WI38 (cell line): ENCODE data around the gene IQCC.

ENCODE experiments used
- H3K4me3 ChIP-seq: 2 replicates; pipeline ENCODE4 v1.5.1; 2011; ENCODE audit warnings: low read depth, mild to moderate bottlenecking, control low read depth, low read length
- CTCF ChIP-seq: IDR thresholded peaks from 2 replicates; pipeline ENCODE4 v1.5.1; 2012; ENCODE audit warnings: low read depth, mild to moderate bottlenecking, control low read depth, low read length

The IQCC gene

DNA sequence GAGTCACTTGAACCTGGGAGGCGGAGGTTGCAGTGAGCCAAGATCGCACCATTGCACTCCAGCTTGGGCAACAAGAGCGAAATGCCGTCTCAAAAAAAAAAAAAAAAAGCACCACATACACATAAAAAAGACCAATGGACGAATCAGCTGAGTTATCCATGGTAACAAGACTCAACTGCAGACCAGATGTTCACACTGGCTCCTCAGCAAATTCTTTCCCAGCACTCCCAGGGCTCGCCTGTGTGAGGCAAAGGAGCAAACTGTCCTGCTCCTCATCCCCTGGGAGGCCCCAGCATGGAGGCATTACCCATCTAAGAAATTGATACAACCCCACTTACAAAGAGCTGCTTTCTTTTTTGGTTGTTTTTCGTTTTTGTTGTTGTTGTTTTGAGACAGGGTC, 13.6 kb downstream of the IQCC start:
- no peak overlapping the region for H3K4me3 ChIP-seq
- no peak for TF ChIP-seq CTCF

- peak overlapping the region; percentile 83 for H3K4me3 ChIP-seq
- no peak for TF ChIP-seq CTCF
Observed at GRCh38 chr1:32220746-32221580, 15.5 kb downstream of the IQCC start.

DNA sequence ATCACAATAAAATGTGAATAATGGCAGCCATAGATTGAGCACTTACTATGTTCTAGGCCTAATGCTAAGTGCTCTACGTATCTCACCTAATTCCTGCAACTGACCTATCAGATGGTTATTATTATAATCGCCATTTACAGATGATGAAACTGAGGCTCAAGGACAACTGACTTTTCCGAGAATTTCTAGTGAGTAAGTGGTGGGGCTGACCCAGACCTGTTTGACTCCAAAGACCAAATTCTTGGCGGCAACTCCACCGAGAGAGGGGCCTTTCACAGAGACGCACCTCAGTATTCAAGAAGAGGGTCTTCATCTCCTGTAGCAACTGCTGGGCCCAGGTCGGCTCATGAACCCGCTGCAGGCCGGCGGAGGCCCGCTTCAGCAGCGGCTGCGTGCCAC, 16.1 kb downstream of the IQCC start:
- TF ChIP-seq CTCF: no peak

GRCh38 chr1:32221980-32222755, 16.7 kb downstream of the IQCC start, which contains the start of the genes EIF3I and TMEM234:
Gene EIF3I (plus strand): TSS chr1:32222407. CDS start chr1:32222442, 35 bp downstream.
Gene TMEM234 (minus strand): TSS chr1:32222353. CDS start chr1:32222322, 31 bp downstream.
- no peak for TF ChIP-seq CTCF
- peak within 1 kb of the TSS; percentile 83 for H3K4me3 ChIP-seq

More for the DNA sequence above, 16.1 kb downstream of the IQCC start:
- H3K4me3 ChIP-seq: peak overlapping the region; percentile 83

DNA sequence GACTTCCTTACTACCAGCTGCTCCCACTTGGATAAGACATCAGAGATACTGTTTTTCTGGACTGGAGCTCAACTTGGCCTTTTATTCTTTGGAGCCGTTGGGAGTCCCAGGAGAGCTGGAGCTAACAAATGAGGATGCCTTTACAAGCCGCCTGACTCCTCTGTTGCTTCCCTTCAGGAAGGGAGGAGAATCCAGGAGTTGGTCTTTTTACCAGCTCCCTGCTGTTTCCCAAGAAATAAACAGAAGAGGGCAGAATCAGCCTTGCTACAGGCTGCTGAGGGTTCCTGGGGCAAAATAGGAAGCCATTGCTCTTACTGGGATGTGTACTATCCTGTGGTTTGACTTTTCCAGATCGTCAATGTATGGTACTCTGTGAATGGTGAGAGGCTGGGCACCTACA, 18.2 kb downstream of the IQCC start:
- no peak for TF ChIP-seq CTCF
- H3K4me3 ChIP-seq: 0 out of 2 replicates have a peak overlapping the region, but pooled peaks have one; percentile 3

DNA sequence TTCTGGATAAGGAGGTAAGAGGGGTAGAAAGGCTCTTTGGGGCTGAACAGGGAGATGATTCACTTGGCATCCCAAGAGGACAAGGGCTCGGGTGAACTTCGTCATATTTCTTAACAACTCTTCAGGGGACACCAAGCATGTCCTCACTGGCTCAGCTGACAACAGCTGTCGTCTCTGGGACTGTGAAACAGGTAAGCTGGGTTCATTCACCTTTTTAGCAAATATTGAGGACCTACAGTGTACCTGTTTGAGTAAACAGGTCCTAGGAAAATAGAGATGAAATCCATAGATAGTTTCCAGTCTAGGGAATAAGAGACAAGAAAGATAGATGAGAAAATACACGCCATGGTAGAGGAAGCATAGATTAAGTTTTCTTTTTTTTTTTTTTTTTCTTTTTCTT, 18.8 kb downstream of the IQCC start:
- no peak overlapping the region for H3K4me3 ChIP-seq
- TF ChIP-seq CTCF: no peak

GRCh38 chr1:32228771-32229170, 23.3 kb downstream of the IQCC start:
- no peak overlapping the region for H3K4me3 ChIP-seq

More at GRCh38 chr1:32228771-32229170, 23.3 kb downstream of the IQCC start:
- no peak for TF ChIP-seq CTCF
